Upper lobe of left lung (tissue), 4 donors: Measurements from ENCODE around the gene GNPTAB.

Source experiments
- POLR2A ChIP-seq, 4 donors: fragments of 450-650 bp; IDR thresholded peaks; one replicate each; pipeline ENCODE4 v1.5.1; 2016 to 2017; ENCODE audit warnings: antibody characterized with exemption in 4 of 4, mild to moderate bottlenecking in 2 of 4
- POLR2AphosphoS5 ChIP-seq, 2 donors: sonication (generic); formaldehyde crosslinking; IDR thresholded peaks; one replicate each; pipeline ENCODE4 v1.5.1; 2017; ENCODE audit warnings: antibody characterized with exemption in 2 of 2
- TF ChIP-seq, protein P1 (sequence below), 6 experiments: fragments of 450-650 bp in 4 of 6; fragments of 200-600 bp in 2 of 6; sonication (generic) in 2 of 6; IDR thresholded peaks; one replicate each; pipeline ENCODE4 v1.5.1; 2016 to 2019; ENCODE audit warnings: antibody characterized with exemption in 6 of 6

DNA sequence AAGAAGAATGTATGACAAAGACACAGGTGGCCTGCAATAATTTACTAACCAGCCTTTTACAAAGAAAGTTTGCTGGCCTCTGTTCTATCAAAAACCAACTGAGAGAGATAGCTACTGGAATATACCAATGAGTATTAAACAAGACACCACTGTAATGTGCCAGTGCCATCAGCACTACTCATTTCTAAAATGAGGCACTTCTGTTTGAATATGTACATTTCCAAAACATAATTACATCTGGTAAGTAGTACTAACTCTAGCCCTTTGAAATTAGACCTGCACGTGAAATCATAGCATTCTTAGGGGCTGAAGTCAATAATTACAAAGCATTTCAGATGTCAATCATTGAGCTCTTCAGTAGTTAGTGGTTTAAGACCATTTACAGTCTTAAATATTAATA lies 84.6 kb downstream of the GNPTAB start:
- TF ChIP-seq, protein P1, sequence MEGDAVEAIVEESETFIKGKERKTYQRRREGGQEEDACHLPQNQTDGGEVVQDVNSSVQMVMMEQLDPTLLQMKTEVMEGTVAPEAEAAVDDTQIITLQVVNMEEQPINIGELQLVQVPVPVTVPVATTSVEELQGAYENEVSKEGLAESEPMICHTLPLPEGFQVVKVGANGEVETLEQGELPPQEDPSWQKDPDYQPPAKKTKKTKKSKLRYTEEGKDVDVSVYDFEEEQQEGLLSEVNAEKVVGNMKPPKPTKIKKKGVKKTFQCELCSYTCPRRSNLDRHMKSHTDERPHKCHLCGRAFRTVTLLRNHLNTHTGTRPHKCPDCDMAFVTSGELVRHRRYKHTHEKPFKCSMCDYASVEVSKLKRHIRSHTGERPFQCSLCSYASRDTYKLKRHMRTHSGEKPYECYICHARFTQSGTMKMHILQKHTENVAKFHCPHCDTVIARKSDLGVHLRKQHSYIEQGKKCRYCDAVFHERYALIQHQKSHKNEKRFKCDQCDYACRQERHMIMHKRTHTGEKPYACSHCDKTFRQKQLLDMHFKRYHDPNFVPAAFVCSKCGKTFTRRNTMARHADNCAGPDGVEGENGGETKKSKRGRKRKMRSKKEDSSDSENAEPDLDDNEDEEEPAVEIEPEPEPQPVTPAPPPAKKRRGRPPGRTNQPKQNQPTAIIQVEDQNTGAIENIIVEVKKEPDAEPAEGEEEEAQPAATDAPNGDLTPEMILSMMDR (IDR thresholded peaks at IDR 0.05): no peak
- TF ChIP-seq POLR2A (IDR thresholded peaks at IDR 0.05) (no peak), POLR2AphosphoS5 (IDR thresholded peaks at IDR 0.05) (no peak)
